ENCODE measurements around the gene ATAT1.

The ATAT1 gene

GRCh38 chr6:30603961-30604360, 22.7 kb upstream of the ATAT1 start:
- no peak for TF ChIP-seq CTCF (IDR thresholded peaks at IDR 0.05; ENCODE audit: extremely low read depth, missing control alignments)
- DNase-seq (ENCODE audit: low spot score): no peak

GRCh38 chr6:30610065-30610464, 16.6 kb upstream of the ATAT1 start:
- DNase-seq (ENCODE audit: low spot score): no peak
- TF ChIP-seq CTCF (IDR thresholded peaks at IDR 0.05; ENCODE audit: extremely low read depth, missing control alignments): no peak

GRCh38 chr6:30611150-30611855, 15.4 kb upstream of the ATAT1 start:
- no peak for TF ChIP-seq CTCF (IDR thresholded peaks at IDR 0.05; ENCODE audit: extremely low read depth, missing control alignments)

GRCh38 chr6:30611856-30612194, 14.8 kb upstream of the ATAT1 start:
- TF ChIP-seq CTCF (IDR thresholded peaks at IDR 0.05; ENCODE audit: extremely low read depth, missing control alignments): no peak
- DNase-seq (ENCODE audit: low spot score): no peak

More at GRCh38 chr6:30611150-30611855, 15.4 kb upstream of the ATAT1 start:
- no peak for DNase-seq (ENCODE audit: low spot score)

GRCh38 chr6:30612213-30612612, 14.5 kb upstream of the ATAT1 start:
- no peak for TF ChIP-seq CTCF (IDR thresholded peaks at IDR 0.05; ENCODE audit: extremely low read depth, missing control alignments)
- DNase-seq (ENCODE audit: low spot score): no peak

- no peak for DNase-seq (ENCODE audit: low spot score)
- no peak for TF ChIP-seq CTCF (IDR thresholded peaks at IDR 0.05; ENCODE audit: extremely low read depth, missing control alignments)
These were observed 13.9 kb upstream of the ATAT1 start for GRCh38 chr6:30612687-30613248.

GRCh38 chr6:30613251-30614043, 13.2 kb upstream of the ATAT1 start:
- DNase-seq (ENCODE audit: low spot score): no peak
- TF ChIP-seq CTCF (IDR thresholded peaks at IDR 0.05; ENCODE audit: extremely low read depth, missing control alignments): no peak

Data from GM20000 (cell line).